Measurements from ENCODE around the gene CARS1. TPM values are rescaled to one million over a fixed set of nuclear protein-coding genes. Genes with fewer than 3 reads are reported as not detected.

CARS1 gene
- total and polyA plus RNA-seq, 5 donors from 2014 or later = 39.6 to 58.0 (median 42.9) TPM

DNA sequence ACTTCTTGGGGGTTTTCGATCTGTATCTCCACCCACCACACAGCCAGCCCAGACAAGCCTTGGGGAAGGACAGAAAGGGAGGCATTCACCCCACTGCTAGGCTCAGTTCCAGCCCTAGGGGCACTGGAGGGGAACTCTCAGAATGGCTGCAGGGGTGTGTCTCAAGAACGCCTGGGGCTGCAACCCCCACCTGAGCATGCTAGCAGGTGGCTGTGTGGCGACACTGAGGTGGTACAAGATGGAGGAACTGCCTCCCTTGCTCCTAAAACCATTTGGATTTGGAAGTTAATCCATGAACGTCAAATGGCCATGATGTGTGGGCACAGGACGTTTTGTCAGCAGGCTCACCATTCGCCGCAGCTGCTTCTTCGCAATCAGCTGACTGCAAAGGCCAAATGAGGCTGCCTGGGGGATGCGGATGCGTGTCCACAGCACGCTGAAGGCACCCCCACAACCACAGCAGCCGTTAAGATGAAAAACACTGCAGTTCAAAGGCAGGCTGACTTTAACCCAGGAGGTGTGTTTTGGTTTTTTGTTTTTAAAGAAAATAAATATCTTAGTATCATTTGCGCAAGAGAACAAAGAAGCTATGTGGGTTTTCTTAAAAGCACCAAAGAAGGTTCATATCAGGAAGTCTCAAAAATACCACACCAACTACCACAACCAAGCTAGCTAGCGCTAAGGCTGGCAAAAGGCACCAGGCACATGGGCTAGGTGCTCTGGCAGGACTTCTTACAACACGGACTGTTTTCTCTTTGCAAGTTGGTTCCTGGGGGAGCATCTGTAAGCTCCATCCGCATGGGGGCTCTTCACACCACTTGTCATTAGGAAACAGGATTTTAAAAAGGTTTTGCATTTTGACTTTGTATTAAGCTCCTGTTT, 42.9 kb downstream of the CARS1 start:
- peaks cover 7 to 48% (median 26%) of the 10 kb centered on the region in 4 donors for H3K4me1 Mint-ChIP-seq
- Histone ChIP-seq H3K9me3 (ENCODE audit: control insufficient read depth in 2 of 2, low read length in 2 of 2) (no peaks in the 10 kb centered on the region), H3K36me3 (ENCODE audit: control insufficient read depth, insufficient read depth, low read length) (peaks cover 54% of the 10 kb centered on the region), H3K27ac (ENCODE audit: insufficient read depth, low read length, poor library complexity, severe bottlenecking) (peak overlapping the region; percentile 79), H3K27me3 (ENCODE audit: control insufficient read depth, insufficient read depth, low read length) (no peaks in the 10 kb centered on the region), H3K4me3 (ENCODE audit: low read depth, low read length) (peak overlapping the region; percentile 64), H3K4me1 (ENCODE audit: control insufficient read depth, insufficient read depth, low read length, poor library complexity, severe bottlenecking) (peaks cover 45% of the 10 kb centered on the region)
- H3K9me3 Mint-ChIP-seq = no peaks in the 10 kb centered on the region
- peak overlapping the region; percentile 68 to 81 (median 79) for H3K4me3 Mint-ChIP-seq
- no peaks in the 10 kb centered on the region for H3K27me3 Mint-ChIP-seq
- DNase-seq (peak; percentile 62 to 96 (median 92)), ATAC-seq (ENCODE audit: low read depth in 2 of 2) (peak; percentile 92 to 94)
- peaks cover 18% of the 10 kb centered on the region for H3K36me3 Mint-ChIP-seq
- H3K27ac Mint-ChIP-seq = peak overlapping the region; percentile 92 to 97 (median 94)

- peaks cover 40% of the 10 kb centered on the region for H3K36me3 ChIP-seq (ENCODE audit: control insufficient read depth, insufficient read depth, low read length)
- H3K4me3 Mint-ChIP-seq = no peak overlapping the region
- no peaks in the 10 kb centered on the region for H3K9me3 ChIP-seq (ENCODE audit: control insufficient read depth in 2 of 2, low read length in 2 of 2)
- peak overlapping the region; percentile 62 to 94 (median 77) for H3K27ac Mint-ChIP-seq
- H3K4me3 ChIP-seq (ENCODE audit: low read depth, low read length) = no peak overlapping the region
- ATAC-seq (ENCODE audit: low read depth in 2 of 2) (no peak), DNase-seq (no peak)
- H3K9me3 Mint-ChIP-seq = no peaks in the 10 kb centered on the region
- peaks cover 7 to 45% (median 22%) of the 10 kb centered on the region in 4 donors for H3K4me1 Mint-ChIP-seq
- no peak overlapping the region for H3K27ac ChIP-seq (ENCODE audit: insufficient read depth, low read length, poor library complexity, severe bottlenecking)
- peaks cover 41% of the 10 kb centered on the region for H3K4me1 ChIP-seq (ENCODE audit: control insufficient read depth, insufficient read depth, low read length, poor library complexity, severe bottlenecking)
- peaks cover 21% of the 10 kb centered on the region for H3K36me3 Mint-ChIP-seq
- H3K27me3 Mint-ChIP-seq = no peaks in the 10 kb centered on the region
- H3K27me3 ChIP-seq (ENCODE audit: control insufficient read depth, insufficient read depth, low read length) = no peaks in the 10 kb centered on the region
These were observed 45.0 kb downstream of the CARS1 start for GRCh38 chr11:3011891-3012885.

DNA sequence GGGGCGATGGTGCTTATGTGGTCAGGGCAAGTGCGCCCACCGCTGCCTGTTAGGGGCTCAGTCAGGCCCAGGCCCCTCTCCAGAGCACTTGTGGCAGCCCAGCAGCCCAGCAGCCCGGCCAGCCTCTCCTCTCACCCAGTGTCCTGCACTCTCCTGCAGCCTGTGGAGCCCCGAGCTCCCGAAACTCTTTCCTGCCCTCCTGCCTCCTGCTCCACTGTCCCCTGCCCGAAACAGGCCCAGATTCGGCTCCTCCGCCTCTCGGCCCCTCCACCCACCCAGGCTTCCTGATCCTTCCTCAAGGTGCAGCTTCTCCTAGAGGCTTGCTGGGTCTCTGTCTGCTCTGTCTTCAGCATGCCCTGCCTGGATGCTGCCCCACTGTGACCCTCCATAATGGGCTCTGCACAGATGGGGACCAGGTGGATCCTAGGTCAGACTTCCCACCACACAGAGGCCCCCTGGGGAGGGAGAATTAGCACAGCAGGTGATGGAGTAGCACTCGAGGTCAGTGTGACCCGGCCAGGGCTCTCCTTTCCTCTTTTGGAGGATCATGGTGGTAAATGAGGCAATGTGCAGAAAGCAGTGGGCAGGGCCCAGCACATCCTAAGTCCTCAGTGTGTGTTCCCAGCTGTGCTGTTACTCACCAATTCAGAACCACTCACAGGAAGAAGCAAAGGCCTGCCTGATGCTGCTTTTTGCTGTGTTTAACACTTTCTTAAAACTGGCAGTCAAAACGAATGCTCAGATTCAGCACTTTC, 46.5 kb downstream of the CARS1 start:
- Mint-ChIP-seq H3K36me3 (peaks cover 24% of the 10 kb centered on the region), H3K27me3 (no peaks in the 10 kb centered on the region), H3K27ac (peak overlapping the region in 2 of 3 donors; percentile 60 to 83), H3K9me3 (no peaks in the 10 kb centered on the region), H3K4me3 (peak overlapping the region in 1 of 4 donors; percentile 32), H3K4me1 (peaks cover 7 to 36% (median 22%) of the 10 kb centered on the region in 4 donors)
- ATAC-seq (ENCODE audit: low read depth in 2 of 2) (no peak), DNase-seq (peak in 1 of 3 donors; percentile 34)
- H3K27ac ChIP-seq (ENCODE audit: insufficient read depth, low read length, poor library complexity, severe bottlenecking) = no peak overlapping the region
- H3K27me3 ChIP-seq (ENCODE audit: control insufficient read depth, insufficient read depth, low read length) = no peaks in the 10 kb centered on the region
- no peaks in the 10 kb centered on the region for H3K9me3 ChIP-seq (ENCODE audit: control insufficient read depth in 2 of 2, low read length in 2 of 2)
- H3K4me3 ChIP-seq (ENCODE audit: low read depth, low read length) = no peak overlapping the region
- H3K4me1 ChIP-seq (ENCODE audit: control insufficient read depth, insufficient read depth, low read length, poor library complexity, severe bottlenecking) = peaks cover 27% of the 10 kb centered on the region
- peaks cover 36% of the 10 kb centered on the region for H3K36me3 ChIP-seq (ENCODE audit: control insufficient read depth, insufficient read depth, low read length)

GRCh38 chr11:3010004-3010403, 47.2 kb downstream of the CARS1 start:
- peaks cover 29% of the 10 kb centered on the region for H3K36me3 Mint-ChIP-seq
- no peaks in the 10 kb centered on the region for H3K27me3 Mint-ChIP-seq
- Histone ChIP-seq H3K9me3 (ENCODE audit: control insufficient read depth in 2 of 2, low read length in 2 of 2) (no peaks in the 10 kb centered on the region), H3K4me3 (ENCODE audit: low read depth, low read length) (no peak overlapping the region), H3K36me3 (ENCODE audit: control insufficient read depth, insufficient read depth, low read length) (peaks cover 35% of the 10 kb centered on the region), H3K4me1 (ENCODE audit: control insufficient read depth, insufficient read depth, low read length, poor library complexity, severe bottlenecking) (peaks cover 20% of the 10 kb centered on the region), H3K27ac (ENCODE audit: insufficient read depth, low read length, poor library complexity, severe bottlenecking) (no peak overlapping the region), H3K27me3 (ENCODE audit: control insufficient read depth, insufficient read depth, low read length) (no peaks in the 10 kb centered on the region)
- H3K27ac Mint-ChIP-seq = peak overlapping the region in 1 of 3 donors; percentile 65
- DNase-seq = peak in 1 of 3 donors; percentile 24
- H3K4me1 Mint-ChIP-seq = peaks cover 7 to 29% (median 17%) of the 10 kb centered on the region in 4 donors
- no peaks in the 10 kb centered on the region for H3K9me3 Mint-ChIP-seq
- no peak for ATAC-seq (ENCODE audit: low read depth in 2 of 2)
- peak overlapping the region in 1 of 4 donors; percentile 12 for H3K4me3 Mint-ChIP-seq

GRCh38 chr11:3009481-3009880, 47.7 kb downstream of the CARS1 start:
- Histone ChIP-seq H3K4me1 (ENCODE audit: control insufficient read depth, insufficient read depth, low read length, poor library complexity, severe bottlenecking) (peaks cover 15% of the 10 kb centered on the region), H3K27ac (ENCODE audit: insufficient read depth, low read length, poor library complexity, severe bottlenecking) (no peak overlapping the region), H3K27me3 (ENCODE audit: control insufficient read depth, insufficient read depth, low read length) (no peaks in the 10 kb centered on the region), H3K4me3 (ENCODE audit: low read depth, low read length) (no peak overlapping the region), H3K36me3 (ENCODE audit: control insufficient read depth, insufficient read depth, low read length) (peaks cover 35% of the 10 kb centered on the region), H3K9me3 (ENCODE audit: control insufficient read depth in 2 of 2, low read length in 2 of 2) (no peaks in the 10 kb centered on the region)
- Mint-ChIP-seq H3K27me3 (no peaks in the 10 kb centered on the region), H3K27ac (peak overlapping the region in 1 of 3 donors; percentile 65), H3K4me3 (peak overlapping the region in 1 of 4 donors; percentile 12), H3K9me3 (no peaks in the 10 kb centered on the region), H3K36me3 (peaks cover 29% of the 10 kb centered on the region), H3K4me1 (peaks cover 4 to 24% (median 13%) of the 10 kb centered on the region in 4 donors)
- ATAC-seq (ENCODE audit: low read depth in 2 of 2) (no peak), DNase-seq (no peak)

- H3K9me3 Mint-ChIP-seq = no peaks in the 10 kb centered on the region
- ATAC-seq (ENCODE audit: low read depth in 2 of 2) = no peak
- Histone ChIP-seq H3K27me3 (ENCODE audit: control insufficient read depth, insufficient read depth, low read length) (no peaks in the 10 kb centered on the region), H3K4me1 (ENCODE audit: control insufficient read depth, insufficient read depth, low read length, poor library complexity, severe bottlenecking) (peaks cover 9% of the 10 kb centered on the region), H3K27ac (ENCODE audit: insufficient read depth, low read length, poor library complexity, severe bottlenecking) (no peak overlapping the region), H3K4me3 (ENCODE audit: low read depth, low read length) (no peak overlapping the region), H3K36me3 (ENCODE audit: control insufficient read depth, insufficient read depth, low read length) (peaks cover 40% of the 10 kb centered on the region), H3K9me3 (ENCODE audit: control insufficient read depth in 2 of 2, low read length in 2 of 2) (no peaks in the 10 kb centered on the region)
- peaks cover 0 to 17% (median 9%) of the 10 kb centered on the region in 4 donors for H3K4me1 Mint-ChIP-seq
- H3K4me3 Mint-ChIP-seq = peak overlapping the region in 1 of 4 donors; percentile 56
- H3K27me3 Mint-ChIP-seq = no peaks in the 10 kb centered on the region
- DNase-seq = no peak
- H3K27ac Mint-ChIP-seq = peak overlapping the region in 2 of 3 donors; percentile 49 to 62
- peaks cover 35% of the 10 kb centered on the region for H3K36me3 Mint-ChIP-seq
These were observed 48.4 kb downstream of the CARS1 start for GRCh38 chr11:3008746-3009336.
